Stimulated activated CD4-positive, alpha-beta T cell treated with anti-CD3 and anti-CD28 coated beads, TNF-alpha, amount 100 ng/mL, for 24 hours (primary cell): Measurements from ENCODE around the gene NALCN.
"Not testable (repeated sequence)": the region's sequence is repeated elsewhere in the genome, so short reads cannot be mapped to it uniquely, and the experiment has no call there.

Experiments
- DNase-seq, 3 experiments: peaks; one replicate each; pipeline ENCODE4 v3.0.0-alpha.2; 2020; ENCODE audit warnings: low read depth in 3 of 3

Gene NALCN

DNA sequence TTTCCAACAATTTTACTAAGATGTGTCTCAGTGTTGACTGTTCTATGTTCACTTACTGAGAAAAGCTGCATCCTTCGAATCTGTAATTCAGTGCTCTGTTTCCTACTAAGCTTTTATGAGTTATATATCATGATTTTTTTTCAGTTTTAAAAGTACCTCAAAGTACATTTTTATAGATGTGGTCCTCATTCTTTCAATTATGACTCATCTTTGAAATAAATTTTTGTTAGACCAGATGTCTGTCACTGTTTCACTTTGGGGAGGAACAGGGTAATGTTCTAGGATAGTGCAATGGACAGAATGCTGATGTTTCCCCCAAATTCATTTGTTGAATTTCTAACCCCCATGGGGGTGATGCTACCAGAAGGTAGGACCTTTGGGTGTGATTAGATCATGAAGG, 74.8 kb downstream of the NALCN start:
- DNase-seq, result no peak

DNA sequence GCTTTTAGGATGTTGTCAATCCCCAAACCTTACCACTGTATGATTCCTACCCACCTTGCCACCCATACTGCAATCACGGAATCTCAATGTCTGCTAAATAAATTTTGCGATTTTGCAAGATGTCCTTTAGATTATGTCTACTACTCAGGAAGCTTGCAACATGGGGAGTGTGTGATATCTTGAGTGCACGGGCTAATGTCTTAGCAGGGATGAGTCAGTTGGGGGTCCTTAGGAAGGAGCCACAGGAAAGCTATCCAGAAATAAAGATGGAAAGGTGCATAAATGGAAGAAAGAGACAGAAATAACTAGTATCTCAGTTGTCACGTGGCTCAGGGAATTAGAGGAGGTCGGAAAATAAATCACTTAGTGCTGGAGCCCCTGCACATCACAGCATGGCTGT, 77.1 kb downstream of the NALCN start:
- DNase-seq, result no peak

DNA sequence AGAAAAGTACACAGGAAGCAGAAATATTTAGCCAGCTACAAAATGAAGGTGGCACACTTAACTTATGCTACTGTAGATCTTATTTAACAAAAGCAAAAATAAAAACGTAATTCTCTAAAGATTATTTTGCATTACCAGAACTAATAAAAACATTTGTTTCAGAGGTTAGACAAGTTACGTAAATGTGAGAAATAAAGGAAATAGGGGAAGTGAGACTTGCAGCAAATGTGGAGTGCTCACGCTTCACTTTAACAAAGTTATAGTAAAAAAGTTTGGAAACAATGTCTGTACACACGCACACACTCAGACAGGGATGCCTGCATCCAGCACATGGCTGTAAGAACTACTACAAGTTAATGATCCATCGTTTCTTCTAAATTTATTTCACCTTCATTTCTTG, 83.7 kb downstream of the NALCN start:
- DNase-seq, result no peak

GRCh38 chr13:101331731-101332130, 84.6 kb downstream of the NALCN start:
- no peak for DNase-seq

GRCh38 chr13:101327871-101328270, 88.4 kb downstream of the NALCN start:
- no peak for DNase-seq

GRCh38 chr13:101326710-101327109, 89.6 kb downstream of the NALCN start:
- DNase-seq, result no peak

GRCh38 chr13:101325423-101325822, 90.9 kb downstream of the NALCN start:
- no peak for DNase-seq

DNA sequence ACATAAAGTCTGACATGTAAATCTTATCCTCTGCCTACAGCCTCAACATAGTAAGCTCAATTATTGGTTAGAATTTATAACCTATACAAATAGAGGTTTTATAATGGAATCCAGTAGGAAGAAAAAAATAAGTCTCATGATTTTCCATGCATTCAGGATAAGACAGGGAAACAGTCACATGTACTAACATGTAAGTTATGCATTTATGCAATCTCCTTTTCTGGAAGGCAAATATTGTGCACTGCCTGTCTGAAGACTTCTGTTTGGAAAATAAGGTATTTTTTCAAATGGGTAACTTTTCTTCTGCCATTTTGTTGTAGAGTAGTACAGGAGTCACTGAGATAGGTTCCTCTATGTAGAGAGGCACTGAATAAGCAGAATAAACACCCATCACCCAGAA, 92.7 kb downstream of the NALCN start:
- DNase-seq, result no peak

DNA sequence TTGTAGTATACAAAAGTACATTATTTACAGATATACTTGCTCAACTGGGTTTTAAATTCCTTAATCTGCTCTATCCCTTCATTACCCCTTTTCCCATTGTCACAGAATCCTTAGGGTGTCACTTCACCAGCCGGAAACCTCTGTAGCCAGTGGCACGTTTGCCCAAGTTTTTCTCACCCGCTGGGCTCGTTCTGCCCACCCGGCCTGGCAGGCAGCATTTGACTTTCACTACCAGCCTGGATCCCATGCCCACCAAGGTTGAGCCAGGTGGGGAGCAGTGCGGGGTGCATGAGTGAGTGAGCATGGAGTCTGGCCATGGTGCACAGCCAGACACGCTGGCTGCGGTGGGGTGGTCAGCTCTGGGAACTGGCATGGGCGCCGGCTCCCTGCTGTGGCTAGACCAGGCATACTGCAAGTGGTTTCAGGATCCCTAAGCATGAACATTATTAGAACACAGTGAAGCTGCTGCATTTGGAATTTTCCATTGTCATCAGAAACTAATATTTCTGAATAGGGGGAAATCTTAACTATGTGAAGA, 98.3 kb downstream of the NALCN start:
- DNase-seq, result no peak

DNA sequence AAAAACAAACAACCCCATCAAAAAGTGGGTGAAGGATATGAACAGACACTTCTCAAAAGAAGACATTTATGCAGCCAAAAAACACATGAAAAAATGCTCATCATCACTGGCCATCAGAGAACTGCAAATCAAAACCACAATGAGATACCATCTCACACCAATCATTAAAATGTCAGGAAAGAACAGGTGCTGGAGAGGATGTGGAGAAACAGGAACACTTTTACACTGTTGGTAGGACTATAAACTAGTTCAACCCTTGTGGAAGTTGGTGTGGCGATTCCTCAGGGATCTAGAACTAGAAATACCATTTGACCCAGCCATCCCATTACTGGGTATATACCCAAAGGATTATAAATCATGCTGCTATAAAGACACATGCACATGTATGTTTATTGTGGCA, 102.8 kb downstream of the NALCN start:
- DNase-seq, result not testable (repeated sequence)

DNA sequence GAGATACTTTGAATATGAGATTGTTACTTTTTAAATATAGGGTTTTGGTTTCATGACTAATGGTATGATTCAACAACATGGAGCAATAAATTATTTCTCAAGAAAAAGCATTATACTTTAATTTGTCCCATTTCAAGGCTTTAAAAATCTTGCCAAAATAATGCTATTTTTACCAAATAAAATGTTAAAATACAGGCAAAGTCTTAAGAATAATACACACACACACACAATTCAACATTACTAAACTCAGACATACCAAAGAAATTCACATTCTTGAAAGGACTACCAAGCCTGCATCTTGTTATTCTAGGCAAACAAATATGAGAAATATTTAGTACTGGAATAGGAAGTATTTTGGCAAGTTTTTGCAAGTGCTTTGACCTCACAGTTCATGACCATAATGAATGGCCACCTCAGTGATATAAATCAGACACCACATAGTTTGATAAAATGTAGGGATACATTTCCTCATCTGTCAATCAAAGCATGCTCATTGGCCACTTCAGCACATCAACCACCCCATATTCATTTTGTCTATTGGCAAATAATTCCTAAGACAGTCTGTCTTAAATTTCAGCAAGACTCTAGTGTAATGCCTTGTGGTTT, 107.2 kb downstream of the NALCN start:
- no peak for DNase-seq

GRCh38 chr13:101308247-101309013, 107.9 kb downstream of the NALCN start:
- DNase-seq, result no peak

DNA sequence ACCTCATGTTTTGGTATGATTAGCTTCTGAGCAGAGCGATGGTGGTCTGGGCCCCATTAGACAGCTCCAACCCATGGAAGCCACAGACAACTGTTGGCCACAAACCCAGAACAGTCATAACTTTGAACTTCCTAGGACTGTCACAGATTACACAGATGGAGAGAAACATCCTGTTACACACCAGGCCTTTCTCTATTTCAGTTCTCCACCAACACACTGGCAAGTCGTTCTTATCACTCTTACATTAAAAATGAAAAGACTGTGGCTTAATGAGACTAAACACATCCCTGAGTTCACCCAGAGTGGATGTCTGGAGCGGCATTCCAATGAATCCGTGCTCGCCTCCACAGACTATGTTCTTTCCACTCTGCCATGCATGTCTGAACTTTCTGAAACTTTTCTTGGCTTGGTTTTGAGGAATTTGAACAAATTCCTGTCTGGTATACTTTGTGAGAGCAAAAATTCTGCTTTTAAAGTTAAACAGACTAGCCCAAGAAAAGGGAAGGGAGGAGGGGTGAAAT, 109.1 kb downstream of the NALCN start:
- DNase-seq, result no peak

DNA sequence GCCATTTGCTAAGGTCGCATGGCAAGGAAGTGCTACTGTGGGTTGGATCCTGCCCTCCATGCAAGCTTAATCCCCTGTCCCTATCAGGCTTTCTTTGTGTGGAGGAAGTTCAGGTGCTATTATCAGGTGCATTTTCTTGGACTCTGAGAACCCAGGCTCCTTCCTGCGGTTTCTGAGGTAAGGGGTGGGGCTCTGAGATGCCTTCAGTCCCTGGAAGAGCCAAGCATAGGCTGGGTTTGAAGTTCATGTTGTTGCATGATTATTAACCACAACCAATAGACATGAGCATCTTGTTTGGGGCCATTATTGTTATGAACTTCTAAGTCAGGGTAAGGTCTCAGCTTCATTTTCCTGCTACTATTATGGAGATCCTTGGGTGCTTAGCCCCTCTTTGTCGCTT, 109.5 kb downstream of the NALCN start:
- no peak for DNase-seq

- DNase-seq, result no peak
These were observed 110.3 kb downstream of the NALCN start for GRCh38 chr13:101305981-101306411.

DNA sequence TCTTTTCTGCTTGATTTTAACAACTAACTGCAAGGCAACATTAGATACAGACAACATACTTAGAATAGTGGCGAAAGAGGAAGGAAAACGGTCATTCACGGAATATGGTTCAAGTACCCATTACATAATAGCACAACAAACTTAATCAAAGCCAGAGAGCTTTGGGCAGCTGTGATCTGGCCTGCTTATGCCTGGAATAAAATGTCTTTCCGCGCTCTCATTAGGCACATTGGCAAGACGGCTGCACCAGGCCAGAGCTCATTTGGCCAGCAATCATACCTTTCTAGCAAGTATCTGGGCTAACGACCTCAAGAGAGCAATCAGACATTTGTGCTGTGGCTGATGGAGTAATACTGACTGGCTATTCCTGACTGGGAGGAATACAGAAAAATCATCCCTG, 112.8 kb downstream of the NALCN start:
- no peak for DNase-seq

DNA sequence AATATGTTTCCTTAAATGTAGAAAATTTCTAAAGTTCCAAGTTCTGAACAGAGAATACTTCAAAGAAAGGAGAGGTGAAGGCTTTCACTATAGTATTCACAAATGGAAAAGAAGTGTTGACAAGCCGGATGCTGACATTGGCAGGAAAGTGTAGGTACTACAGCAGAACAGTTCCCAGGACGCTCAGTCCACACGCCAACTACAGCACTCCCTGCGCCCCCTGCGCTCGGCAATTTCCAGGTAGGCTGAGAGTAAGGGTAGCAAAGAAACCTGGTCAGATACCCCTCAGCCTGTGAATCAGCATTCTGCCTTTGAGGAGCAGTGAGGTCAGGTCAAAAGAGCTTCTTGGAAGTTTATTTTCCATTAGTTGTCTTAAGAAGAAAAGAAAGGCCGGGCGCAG, 115.3 kb downstream of the NALCN start:
- no peak for DNase-seq

DNA sequence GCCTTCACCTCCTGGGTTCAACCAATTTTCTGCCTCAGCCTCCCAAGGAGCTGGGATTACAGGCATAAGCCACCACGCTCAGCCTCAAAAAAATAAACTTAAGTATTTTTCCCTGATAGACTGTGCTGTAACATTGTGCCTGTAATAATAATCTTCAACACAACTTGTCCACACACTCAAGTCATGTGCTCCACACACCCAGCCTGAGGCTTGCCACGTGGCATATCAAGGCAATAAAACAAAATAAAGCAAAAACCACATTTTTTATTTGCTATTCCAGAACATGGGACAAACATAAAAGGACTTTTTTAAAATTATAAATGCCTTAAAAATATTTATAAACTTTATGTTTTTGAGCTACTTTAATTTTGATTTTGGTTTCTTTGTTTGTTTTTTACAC, 115.8 kb downstream of the NALCN start:
- no peak for DNase-seq

- DNase-seq, result no peak
These were observed 117.8 kb downstream of the NALCN start for GRCh38 chr13:101298517-101298916.

- DNase-seq, result no peak
These were observed 118.5 kb downstream of the NALCN start for GRCh38 chr13:101297794-101298193.

- no peak for DNase-seq
These were observed 123.6 kb downstream of the NALCN start for GRCh38 chr13:101292711-101293110.

GRCh38 chr13:101291646-101292515, 124.4 kb downstream of the NALCN start:
- DNase-seq, result no peak
